ENCODE data around the gene LCE1C.

The LCE1C gene

GRCh38 chr1:152759453-152760173, 46.8 kb downstream of the LCE1C start:
- FAIRE-seq, result no peak

DNA sequence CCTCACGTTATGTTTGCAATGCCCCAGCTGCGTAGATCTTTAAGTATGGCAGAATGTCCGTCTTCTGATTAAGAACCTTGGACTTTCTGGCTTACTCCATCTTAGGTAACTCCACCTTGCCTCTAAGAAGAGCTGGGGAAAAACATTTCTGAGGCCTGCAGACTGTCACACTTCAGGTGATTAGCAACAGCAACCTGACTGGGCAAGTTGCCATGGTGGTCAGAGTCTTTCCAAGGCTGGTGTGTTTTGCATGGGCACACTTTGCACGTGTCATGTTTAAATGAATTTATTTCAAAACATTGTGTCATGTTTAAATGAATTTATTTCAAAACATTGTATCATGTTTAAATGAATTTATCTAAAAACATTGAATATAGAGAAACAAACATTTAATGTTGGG, 47.8 kb downstream of the LCE1C start:
- no peak for FAIRE-seq

DNA sequence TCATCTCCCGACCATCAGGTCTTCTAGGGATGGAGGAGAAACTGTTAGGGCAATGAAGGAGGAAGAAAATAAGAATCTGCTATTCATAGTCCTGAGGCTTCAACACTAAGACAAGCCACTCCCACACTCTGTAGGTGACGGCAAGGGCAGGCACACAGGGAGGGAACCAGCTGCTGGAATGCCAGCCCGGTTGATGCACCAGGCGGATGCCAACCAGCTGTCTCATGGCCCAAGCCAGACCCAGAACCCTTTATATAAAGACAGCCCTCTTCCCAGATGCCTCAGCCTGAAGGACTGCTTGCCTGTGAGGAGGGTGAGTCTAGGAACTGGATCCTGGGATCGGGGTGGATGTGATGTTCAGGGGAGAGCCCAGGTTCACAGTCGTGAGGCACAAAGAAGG, 48.7 kb downstream of the LCE1C start, which contains the start of gene KPRP:
TSS of gene KPRP (plus strand) at position 279 of the 400 bp plus-strand sequence. CDS start 1,564 bp downstream, outside the sequence.
- no peak for FAIRE-seq

DNA sequence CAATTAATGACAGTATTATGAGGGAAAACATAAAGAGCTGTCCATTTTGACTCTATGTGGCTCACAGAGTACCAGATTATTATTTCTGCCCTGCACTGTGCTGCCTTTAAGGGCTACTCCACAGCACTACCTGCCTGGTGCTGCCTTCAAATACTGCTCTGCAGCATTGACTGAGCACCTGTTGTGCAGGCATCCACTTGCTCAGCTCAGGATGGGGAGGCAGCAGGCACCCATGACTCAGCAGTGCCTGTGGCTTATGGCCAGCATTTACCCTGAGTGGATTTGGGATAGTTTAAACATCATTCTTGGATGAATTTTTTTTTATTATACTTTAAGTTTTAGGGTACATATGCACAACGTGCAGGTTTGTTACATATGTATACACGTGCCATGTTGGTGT, 49.6 kb downstream of the LCE1C start:
- FAIRE-seq, result no peak
